ENCODE results near the gene NCEH1.

GRCh38 chr3:172696357-172696756 lies 14.5 kb downstream of the NCEH1 start:
- TF ChIP-seq CTCF (IDR thresholded peaks at IDR 0.05) (no peak), POLR2A (IDR thresholded peaks at IDR 0.05) (no peak)

Measured in thyroid gland (tissue), 4 donors.